ENCODE measurements around the gene ARHGEF39. TPM values are rescaled to one million over a fixed set of nuclear protein-coding genes. Genes with fewer than 3 reads are reported as not detected.

ARHGEF39 gene
- 2.9 TPM for total RNA-seq

GRCh38 chr9:35664531-35665470 lies at the start of gene ARHGEF39:
Gene ARHGEF39 (minus strand): TSS chr9:35665195. CDS start chr9:35665169, 26 bp downstream.

DNA sequence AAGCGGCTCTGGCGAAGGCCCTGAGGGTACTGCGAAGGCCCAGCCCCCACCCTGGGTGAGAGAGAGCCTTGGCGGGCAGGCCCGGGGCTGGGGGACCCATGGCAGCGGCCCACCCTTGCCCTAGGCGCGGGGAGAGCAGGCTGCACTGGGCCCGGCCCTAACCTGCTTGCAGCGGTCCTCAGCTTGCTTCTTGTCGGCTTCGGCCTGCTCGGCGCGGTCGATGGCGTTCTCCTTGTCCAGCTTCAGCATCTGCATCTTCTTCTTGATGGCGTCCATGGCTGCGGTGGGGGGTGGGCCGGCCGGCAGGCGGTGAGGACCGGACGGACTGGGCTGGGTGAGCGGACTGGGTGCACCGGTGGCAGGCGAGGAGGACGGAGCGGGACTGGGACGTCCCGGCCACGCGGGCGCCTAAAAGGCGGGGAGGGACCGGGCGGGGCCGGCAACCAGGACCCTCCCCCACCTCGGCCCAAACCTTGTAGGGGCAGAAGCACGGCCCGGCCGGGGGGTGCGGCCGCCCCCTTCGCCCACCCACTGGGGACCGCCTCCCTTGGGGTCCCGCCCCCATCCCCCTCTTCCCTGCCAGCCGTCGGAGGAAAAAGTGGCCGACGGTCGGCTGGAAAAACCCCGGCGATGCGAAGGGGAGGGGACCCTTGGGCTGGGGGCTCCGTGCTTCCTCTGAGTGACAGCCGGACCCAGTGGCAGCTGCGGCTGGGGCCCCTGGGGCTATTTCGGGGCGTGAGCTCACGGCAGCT lies 24.7 kb upstream of the ARHGEF39 start, which contains the start of gene TPM2:
Gene TPM2 (minus strand): TSS at position 384 of the 752 bp plus-strand sequence. CDS start 108 bp downstream, at position 276.

GRCh38 chr9:35673132-35674024 lies 8.4 kb upstream of the ARHGEF39 start, which contains the start of gene CA9:
Gene CA9 (plus strand): TSS chr9:35673928. CDS start chr9:35673960, 32 bp downstream.

GRCh38 chr9:35658137-35658967 lies 6.6 kb downstream of the ARHGEF39 start, which contains the start of gene CCDC107:
Gene CCDC107 (plus strand): TSS chr9:35658292. CDS start chr9:35658380, 88 bp downstream.

DNA sequence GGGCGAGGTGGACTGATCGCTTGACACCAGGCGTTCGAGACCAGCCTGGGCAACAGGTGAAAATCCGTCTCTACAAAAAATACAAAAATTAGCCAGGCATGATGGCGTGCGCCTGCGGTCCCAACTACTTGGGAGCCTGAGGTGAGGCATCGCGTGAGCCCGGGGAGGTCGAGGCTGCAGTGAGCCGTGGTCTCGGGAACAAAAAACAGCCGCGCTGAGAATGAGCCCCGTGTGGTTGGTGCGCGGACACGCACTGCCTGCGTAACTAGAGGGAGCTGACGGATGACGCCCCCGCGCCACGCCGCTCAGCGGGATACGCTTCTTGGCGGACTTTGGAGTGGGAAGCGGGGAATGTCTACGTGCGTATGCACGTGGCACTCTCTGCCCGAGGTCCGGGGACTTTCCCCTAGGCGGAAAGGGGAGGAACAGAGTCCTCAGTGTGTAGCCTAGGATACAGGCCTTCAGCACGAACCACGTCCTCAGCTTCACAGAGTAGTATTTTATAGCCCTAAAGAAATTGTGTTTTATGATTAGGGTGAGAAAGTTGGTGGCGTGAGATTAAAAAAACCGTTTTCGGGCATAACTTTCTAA lies 7.4 kb downstream of the ARHGEF39 start, which contains the start of gene RMRP:
Gene RMRP (minus strand): TSS at position 474 of the 591 bp plus-strand sequence.

DNA sequence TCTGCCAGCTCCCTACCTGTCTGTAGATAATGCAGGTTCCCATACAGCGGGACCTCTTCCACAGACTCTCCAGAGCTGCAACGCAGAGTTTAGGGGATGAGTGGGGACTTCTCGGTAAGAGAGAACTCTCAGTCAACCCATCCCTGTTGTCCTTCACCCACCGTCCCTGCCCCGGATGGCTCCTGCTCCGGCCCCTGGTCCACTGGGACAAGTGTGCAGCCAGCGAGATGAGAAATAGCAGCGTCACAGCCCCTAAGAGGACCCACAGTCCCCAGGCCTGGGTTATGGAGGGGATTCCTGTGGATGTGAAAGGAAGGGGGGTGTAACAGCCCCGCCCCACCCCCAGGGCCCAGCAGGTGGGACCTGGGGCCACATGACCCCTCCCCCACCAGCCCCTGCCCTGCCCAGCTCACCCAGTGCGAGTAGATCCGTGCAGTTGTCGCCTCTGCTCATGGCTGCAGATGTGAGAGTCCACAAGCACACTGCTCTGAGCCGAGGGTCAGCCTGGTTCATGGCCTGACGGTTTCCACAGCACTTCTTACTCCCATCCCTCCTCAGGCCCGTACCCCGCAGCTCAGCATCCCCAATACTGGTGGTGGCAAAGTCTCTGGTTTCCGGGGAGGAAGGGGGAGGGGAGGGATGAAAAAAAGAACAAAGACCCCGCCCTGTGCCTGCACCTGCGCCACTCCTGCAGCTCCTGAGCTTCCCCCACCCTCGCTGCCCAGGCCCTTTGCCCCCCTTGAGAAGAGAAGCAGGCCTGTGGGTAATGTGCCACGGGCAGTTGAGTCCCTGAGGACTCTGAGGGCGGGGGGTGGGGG lies 14.4 kb downstream of the ARHGEF39 start, which contains the start of gene SIT1:
Gene SIT1 (minus strand): TSS at position 591 of the 818 bp plus-strand sequence. CDS start 78 bp downstream, at position 513.

DNA sequence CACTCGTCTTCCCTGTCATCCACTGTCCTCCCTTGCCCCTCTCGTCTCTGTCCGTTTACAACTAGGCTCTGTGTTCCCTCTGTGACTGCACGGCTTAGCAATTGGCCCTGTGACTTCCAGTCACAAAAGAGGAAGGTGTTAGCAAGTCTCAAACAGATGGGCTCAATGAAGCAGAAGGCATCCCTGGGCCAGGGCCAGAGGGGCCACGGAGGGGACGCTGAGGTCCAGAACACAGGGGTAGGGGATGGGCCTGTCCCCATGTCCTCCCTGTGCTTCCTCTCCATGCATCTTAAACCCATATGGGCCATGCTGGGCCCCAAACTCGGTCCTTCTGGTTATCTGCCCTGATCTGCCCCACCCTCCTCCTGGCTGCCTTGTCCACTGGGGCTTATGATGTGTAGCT lies 46.7 kb downstream of the ARHGEF39 start, which contains the start of gene CD72:
Gene CD72 (minus strand): TSS at position 89 of the 403 bp plus-strand sequence. CDS start 110 bp downstream, outside the sequence.

Small RNAs within 50 kb of the gene (small RNA-seq; reads per million reads assigned to genes)
- gene RMRP (ENCODE audit: low replicate concordance) (not detected), gene RN7SL22P (ENCODE audit: low replicate concordance) (not detected)

Other genes with a start within 250 kb of the ARHGEF39 start
- gene RUSC2, start 175.1 kb downstream of the ARHGEF39 start, total RNA-seq, result 30.4 TPM
- gene TESK1, start 59.9 kb downstream of the ARHGEF39 start, total RNA-seq, result 16.7 TPM
- gene CD72, start 46.8 kb downstream of the ARHGEF39 start, total RNA-seq, result 3.3 TPM
- 0.41 TPM for gene SIT1, start 14.3 kb downstream of the ARHGEF39 start, total RNA-seq
- gene RMRP, start 7.2 kb downstream of the ARHGEF39 start, total RNA-seq, result 36,863 TPM
- gene CCDC107, start 6.9 kb downstream of the ARHGEF39 start, total RNA-seq, result 18.1 TPM
- gene CA9, start 8.7 kb upstream of the ARHGEF39 start, total RNA-seq, result 0.70 TPM
- 665 TPM for gene TPM2, start 24.7 kb upstream of the ARHGEF39 start, total RNA-seq
- gene TLN1, start 67.0 kb upstream of the ARHGEF39 start, total RNA-seq, result 254 TPM
- gene CREB3, start 67.5 kb upstream of the ARHGEF39 start, total RNA-seq, result 25.6 TPM
- 56.9 TPM for gene GBA2, start 84.0 kb upstream of the ARHGEF39 start, total RNA-seq
- 17.8 TPM for gene RGP1, start 84.1 kb upstream of the ARHGEF39 start, total RNA-seq
- not detected for gene MSMP, start 89.1 kb upstream of the ARHGEF39 start, total RNA-seq
- 15.1 TPM for gene NPR2, start 126.4 kb upstream of the ARHGEF39 start, total RNA-seq
- gene SPAG8, start 147.1 kb upstream of the ARHGEF39 start, total RNA-seq, result 2.6 TPM
- 28.6 TPM for gene HINT2, start 149.8 kb upstream of the ARHGEF39 start, total RNA-seq
- not detected for gene FAM221B, start 163.5 kb upstream of the ARHGEF39 start, total RNA-seq
- gene TMEM8B, start 164.0 kb upstream of the ARHGEF39 start, total RNA-seq, result 18.6 TPM
- not detected for gene OR13J1, start 205.2 kb upstream of the ARHGEF39 start, total RNA-seq
- gene HRCT1, start 241.0 kb upstream of the ARHGEF39 start, total RNA-seq, result not detected
- 1.8 TPM for gene SPAAR, start 244.3 kb upstream of the ARHGEF39 start, total RNA-seq

All from metanephros (tissue), 2 donors.